H9 (cell line): ENCODE measurements around the gene TLR5. TPM values are rescaled to one million over a fixed set of nuclear protein-coding genes. Genes with fewer than 3 reads are reported as not detected.

Experiments
- DNase-seq: peaks from one replicate; pipeline ENCODE4 v3.0.0-alpha.2; 2017
- H2AFZ ChIP-seq: one replicate; pipeline ENCODE4 v1.6.1; 2013; ENCODE audit warnings: mild to moderate bottlenecking, low read length, control low read depth, moderate library complexity
- H2AK5ac ChIP-seq: 2 replicates; pipeline ENCODE4 v1.6.1; 2013; ENCODE audit warnings: low read length, control low read depth, mixed read lengths; ENCODE audit not compliant: insufficient read length
- H2BK120ac ChIP-seq: one replicate; pipeline ENCODE4 v1.6.1; 2013; ENCODE audit warnings: low read depth, mild to moderate bottlenecking, low read length, control low read depth, inconsistent platforms; ENCODE audit not compliant: poor library complexity, severe bottlenecking
- H2BK12ac ChIP-seq: 2 replicates; pipeline ENCODE4 v1.6.1; 2013; ENCODE audit warnings: low read length, control low read depth, mixed read lengths, low read depth; ENCODE audit not compliant: insufficient read length
- H2BK15ac ChIP-seq: 2 replicates; pipeline ENCODE4 v1.6.1; 2013; ENCODE audit warnings: low read depth, low read length, control low read depth
- H2BK20ac ChIP-seq: one replicate; pipeline ENCODE4 v1.6.1; 2013; ENCODE audit warnings: low read depth, mild to moderate bottlenecking, low read length, control low read depth, inconsistent platforms; ENCODE audit not compliant: poor library complexity, severe bottlenecking
- H2BK5ac ChIP-seq: 2 replicates; pipeline ENCODE4 v1.6.1; 2013; ENCODE audit warnings: low read length, control low read depth, mixed read lengths; ENCODE audit not compliant: insufficient read length
- H3K14ac ChIP-seq: 2 replicates; pipeline ENCODE4 v1.6.1; 2013; ENCODE audit warnings: low read length, control low read depth; ENCODE audit not compliant: insufficient read depth
- H3K18ac ChIP-seq: 2 replicates; pipeline ENCODE4 v1.6.1; 2013; ENCODE audit warnings: low read depth, mild to moderate bottlenecking, mixed read lengths, low read length, control low read depth; ENCODE audit not compliant: insufficient read length
- H3K23ac ChIP-seq: 2 replicates; pipeline ENCODE4 v1.6.1; 2013; ENCODE audit warnings: low read length, control low read depth, mixed read lengths, low read depth; ENCODE audit not compliant: insufficient read length
- H3K23me2 ChIP-seq: 2 replicates; pipeline ENCODE4 v1.6.1; 2013; ENCODE audit warnings: low read depth, mild to moderate bottlenecking, mixed read lengths, low read length, control low read depth; ENCODE audit not compliant: insufficient read length, poor library complexity, severe bottlenecking
- H3K27ac ChIP-seq: 2 replicates; pipeline ENCODE4 v1.5.1; 2013; ENCODE audit warnings: low read length, control low read depth, mixed read lengths, low read depth; ENCODE audit not compliant: insufficient read length
- H3K27me3 ChIP-seq: 2 replicates; pipeline ENCODE4 v1.6.1; 2013; ENCODE audit warnings: low read length, control low read depth, inconsistent platforms; ENCODE audit not compliant: insufficient read depth
- H3K4ac ChIP-seq: 2 replicates; pipeline ENCODE4 v1.6.1; 2013; ENCODE audit warnings: low read depth, mild to moderate bottlenecking, control low read depth, inconsistent platforms, low read length, moderate library complexity
- H3K4me1 ChIP-seq: 2 replicates; pipeline ENCODE4 v1.6.1; 2013; ENCODE audit warnings: low read length, control low read depth, inconsistent platforms; ENCODE audit not compliant: insufficient read depth
- H3K4me2 ChIP-seq: 2 replicates; pipeline ENCODE4 v1.6.1; 2013; ENCODE audit warnings: low read length, control low read depth, mixed read lengths; ENCODE audit not compliant: insufficient read length, insufficient read depth
- H3K56ac ChIP-seq: 2 replicates; pipeline ENCODE4 v1.6.1; 2013; ENCODE audit warnings: low read depth, mild to moderate bottlenecking, mixed read lengths, low read length, control low read depth; ENCODE audit not compliant: insufficient read length
- H3K79me1 ChIP-seq: 2 replicates; pipeline ENCODE4 v1.6.1; 2013; ENCODE audit warnings: low read depth, mild to moderate bottlenecking, moderate library complexity, low read length, control low read depth, inconsistent platforms; ENCODE audit not compliant: insufficient read depth, poor library complexity, severe bottlenecking
- H3K79me2 ChIP-seq: 2 replicates; pipeline ENCODE4 v1.6.1; 2013; ENCODE audit warnings: low read length, control low read depth, inconsistent platforms; ENCODE audit not compliant: insufficient read depth
- H3K9ac ChIP-seq: 2 replicates; pipeline ENCODE4 v1.6.1; 2013; ENCODE audit warnings: low read length, control low read depth, mixed read lengths; ENCODE audit not compliant: insufficient read length; ENCODE audit errors: extremely low read depth
- H3K9me3 ChIP-seq: one replicate; pipeline ENCODE4 v1.6.1; 2013; ENCODE audit warnings: low read depth, low read length, inconsistent platforms; ENCODE audit not compliant: control insufficient read depth
- H3T11ph ChIP-seq: one replicate; pipeline ENCODE4 v1.6.1; 2013; ENCODE audit warnings: mild to moderate bottlenecking, low read length, control low read depth, inconsistent platforms
- H4K20me1 ChIP-seq: one replicate; pipeline ENCODE4 v1.6.1; 2013; ENCODE audit not compliant: control insufficient read depth, insufficient read length, insufficient read depth
- H4K5ac ChIP-seq: 2 replicates; pipeline ENCODE4 v1.6.1; 2013; ENCODE audit warnings: low read depth, mild to moderate bottlenecking, mixed read lengths, low read length, control low read depth; ENCODE audit not compliant: insufficient read length
- H4K8ac ChIP-seq: replicated peaks from 2 replicates; pipeline ENCODE4 v1.6.1; 2013; ENCODE audit warnings: low read length, control low read depth, mixed read lengths, low read depth; ENCODE audit not compliant: insufficient read length
- H4K91ac ChIP-seq: 2 replicates; pipeline ENCODE4 v1.6.1; 2013; ENCODE audit warnings: low read depth, mild to moderate bottlenecking, moderate library complexity, mixed read lengths, low read length, control low read depth; ENCODE audit not compliant: insufficient read length
- H3K27ac Mint-ChIP-seq, 3 experiments: 2 replicates in 2 of 3; 3 replicates in 1 of 3; pipeline ENCODE4 v1.8.0; 2020 to 2021; ENCODE audit warnings: mixed read lengths in 3 of 3, mild to moderate bottlenecking in 1 of 3, moderate library complexity in 1 of 3
- H3K27me3 Mint-ChIP-seq: 2 replicates; pipeline ENCODE4 v1.8.0; 2021; ENCODE audit warnings: low read depth, mild to moderate bottlenecking, moderate library complexity, mixed read lengths
- H3K36me3 Mint-ChIP-seq, 3 experiments: 2 replicates in 2 of 3; 3 replicates in 1 of 3; pipeline ENCODE4 v1.8.0; 2020 to 2021; ENCODE audit warnings: low read depth in 3 of 3, mixed read lengths in 3 of 3; ENCODE audit not compliant: insufficient read depth in 1 of 3
- H3K4me1 Mint-ChIP-seq, 2 experiments: 2 replicates each; pipeline ENCODE4 v1.8.0; 2020; ENCODE audit warnings: mixed read lengths in 2 of 2
- H3K4me3 Mint-ChIP-seq, 2 experiments: 2 replicates in 1 of 2; 3 replicates in 1 of 2; pipeline ENCODE4 v1.8.0; 2020 to 2021; ENCODE audit warnings: mild to moderate bottlenecking in 2 of 2, mixed read lengths in 2 of 2, moderate library complexity in 1 of 2
- H3K9me3 Mint-ChIP-seq, 2 experiments: 2 replicates in 1 of 2; 3 replicates in 1 of 2; pipeline ENCODE4 v1.8.0; 2020; ENCODE audit warnings: mild to moderate bottlenecking in 2 of 2, mixed read lengths in 2 of 2, moderate library complexity in 1 of 2
- WGBS: extraction: QIAGEN DNeasy Blood & Tissue Kit; methylation state at CpG from one replicate; pipeline ENCODE4 v1.1.7; 2013; ENCODE audit warnings: missing lambda C conversion rate, low lambda C conversion rate, mixed read lengths; ENCODE audit not compliant: insufficient read length; ENCODE audit errors: extremely low coverage; 5-methylcytosine and 5-hydroxymethylcytosine counted together
- total RNA-seq: library from RNA; stranded (reverse); gene quantifications from 2 replicates; pipeline ENCODE4 v1.2.1, GENCODE V29; 2021
- TF ChIP-seq, protein P1 (sequence below): fragments of 200-600 bp; sonication (generic); conservative IDR thresholded peaks from 3 replicates; pipeline ENCODE4 v1.8.0; 2021; ENCODE audit warnings: antibody characterized with exemption, mild to moderate bottlenecking

Gene TLR5
- total RNA-seq, 1 experiment from 2014 or later, result not detected

DNA sequence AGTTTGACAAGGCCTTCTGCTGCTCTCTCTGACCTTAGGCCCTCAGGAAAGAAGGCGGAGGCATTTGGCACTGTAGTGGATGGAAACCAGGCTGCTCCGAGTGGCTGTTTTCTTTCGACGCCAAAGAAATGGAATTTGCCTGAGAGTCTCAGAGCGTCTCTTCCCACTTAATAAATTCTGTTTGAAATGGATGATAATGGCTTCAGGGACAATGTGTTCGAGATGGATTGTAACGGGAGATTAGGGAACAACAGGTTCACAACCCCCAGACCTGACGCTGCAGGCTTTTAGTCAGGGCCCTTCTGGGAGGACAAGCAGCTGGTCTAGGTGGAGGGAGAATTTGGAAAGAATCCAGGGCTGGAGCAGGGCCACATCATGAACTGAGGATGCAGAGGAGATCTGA, 58.6 kb downstream of the TLR5 start:
- Histone ChIP-seq H2BK15ac (no peak overlapping the region), H4K20me1 (no peaks in the 10 kb centered on the region), H3K56ac (no peak overlapping the region), H2BK5ac (no peak overlapping the region), H3K14ac (no peak overlapping the region), H3K27ac (no peak overlapping the region), H3K23me2 (no peaks in the 10 kb centered on the region), H3K79me2 (no peaks in the 10 kb centered on the region), H3K4me2 (no peak overlapping the region), H4K91ac (no peak overlapping the region), H3K79me1 (no peaks in the 10 kb centered on the region), H4K5ac (no peak overlapping the region), H2AK5ac (no peak overlapping the region), H3K9me3 (no peaks in the 10 kb centered on the region), H3K18ac (no peak overlapping the region), H2BK12ac (no peak overlapping the region), H4K8ac (no peak overlapping the region), H3K4me1 (no peaks in the 10 kb centered on the region), H3K23ac (no peak overlapping the region), H2AFZ (no peak overlapping the region), H3T11ph (no peak overlapping the region), H3K27me3 (no peaks in the 10 kb centered on the region), H3K9ac (no peak overlapping the region), H3K4ac (no peak overlapping the region), H2BK20ac (no peak overlapping the region), H2BK120ac (no peak overlapping the region)
- Mint-ChIP-seq H3K9me3 (no peaks in the 10 kb centered on the region; a peak in 1 of 5 replicates), H3K27ac (peak overlapping the region in 1 of 3 experiments; percentile 2; a peak in 1 of 7 replicates), H3K4me1 (peaks cover 22 to 28% of the 10 kb centered on the region in 2 experiments), H3K4me3 (no peak overlapping the region), H3K27me3 (peaks cover 14% of the 10 kb centered on the region), H3K36me3 (0 out of 7 replicates have a peak, but pooled peaks cover 0 to under 1% (median 0%) of the 10 kb centered on the region in 3 experiments)
- no peak for DNase-seq
- no CpG with 5 or more reads among the region's 8 CpGs for WGBS
- TF ChIP-seq, protein P1, sequence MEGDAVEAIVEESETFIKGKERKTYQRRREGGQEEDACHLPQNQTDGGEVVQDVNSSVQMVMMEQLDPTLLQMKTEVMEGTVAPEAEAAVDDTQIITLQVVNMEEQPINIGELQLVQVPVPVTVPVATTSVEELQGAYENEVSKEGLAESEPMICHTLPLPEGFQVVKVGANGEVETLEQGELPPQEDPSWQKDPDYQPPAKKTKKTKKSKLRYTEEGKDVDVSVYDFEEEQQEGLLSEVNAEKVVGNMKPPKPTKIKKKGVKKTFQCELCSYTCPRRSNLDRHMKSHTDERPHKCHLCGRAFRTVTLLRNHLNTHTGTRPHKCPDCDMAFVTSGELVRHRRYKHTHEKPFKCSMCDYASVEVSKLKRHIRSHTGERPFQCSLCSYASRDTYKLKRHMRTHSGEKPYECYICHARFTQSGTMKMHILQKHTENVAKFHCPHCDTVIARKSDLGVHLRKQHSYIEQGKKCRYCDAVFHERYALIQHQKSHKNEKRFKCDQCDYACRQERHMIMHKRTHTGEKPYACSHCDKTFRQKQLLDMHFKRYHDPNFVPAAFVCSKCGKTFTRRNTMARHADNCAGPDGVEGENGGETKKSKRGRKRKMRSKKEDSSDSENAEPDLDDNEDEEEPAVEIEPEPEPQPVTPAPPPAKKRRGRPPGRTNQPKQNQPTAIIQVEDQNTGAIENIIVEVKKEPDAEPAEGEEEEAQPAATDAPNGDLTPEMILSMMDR, result no peak
